H1 (cell line): Measurements from ENCODE around the gene ZMAT5.

ENCODE experiments used
- BRCA1 ChIP-seq: IDR thresholded peaks from 2 replicates; pipeline ENCODE4 v1.6.1; 2012; ENCODE audit warnings: low read depth, low read length, improper control_type of control experiment
- CTCF ChIP-seq, 3 experiments: IDR thresholded peaks; 1 replicate in 2 of 3; 2 replicates in 1 of 3; pipeline versions ENCODE4 v1.5.1 to v1.6.1; 2011; ENCODE audit warnings: low read length in 3 of 3, mild to moderate bottlenecking in 3 of 3, inconsistent platforms in 2 of 3, low read depth in 1 of 3, moderate library complexity in 1 of 3; ENCODE audit not compliant: insufficient read depth in 1 of 3; ENCODE audit errors: control extremely low read depth in 1 of 3
- EP300 ChIP-seq, 2 experiments: IDR thresholded peaks; 1 replicate in 1 of 2; 2 replicates in 1 of 2; pipeline ENCODE4 v1.6.1; 2011 to 2012; ENCODE audit warnings: low read depth in 2 of 2, low read length in 2 of 2, mild to moderate bottlenecking in 2 of 2, borderline replicate concordance in 1 of 2, inconsistent platforms in 1 of 2, moderate library complexity in 1 of 2
- EZH2 ChIP-seq: fragments of 200-600 bp; sonication (generic); IDR thresholded peaks from 2 replicates; pipeline ENCODE4 v1.7.1; 2012; ENCODE audit warnings: low read depth, mild to moderate bottlenecking, moderate library complexity, low read length, inconsistent platforms; ENCODE audit not compliant: severe bottlenecking
- POLR2A ChIP-seq, 2 experiments: IDR thresholded peaks; 1 replicate in 1 of 2; 2 replicates in 1 of 2; pipeline ENCODE4 v1.6.1; 2011; ENCODE audit warnings: low read depth in 2 of 2, low read length in 2 of 2, mild to moderate bottlenecking in 2 of 2; ENCODE audit errors: control extremely low read depth in 1 of 2
- RAD21 ChIP-seq, 2 experiments: IDR thresholded peaks in 1 of 2; conservative IDR thresholded peaks in 1 of 2; 2 replicates each; pipeline ENCODE4 v1.6.1; 2011; ENCODE audit warnings: low read depth in 2 of 2, low read length in 2 of 2, improper control_type of control experiment in 1 of 2, inconsistent platforms in 1 of 2, mild to moderate bottlenecking in 1 of 2, moderate library complexity in 1 of 2
- RBBP5 ChIP-seq: IDR thresholded peaks from 2 replicates; pipeline ENCODE4 v1.7.1; 2012; ENCODE audit warnings: low read depth, mild to moderate bottlenecking, inconsistent platforms, low read length, moderate library complexity, borderline replicate concordance
- RXRA ChIP-seq: IDR thresholded peaks from 2 replicates; pipeline ENCODE4 v1.6.1; 2011; ENCODE audit warnings: low read depth, mild to moderate bottlenecking, low read length, moderate library complexity; ENCODE audit not compliant: insufficient read depth
- SP2 ChIP-seq: IDR thresholded peaks from 2 replicates; pipeline ENCODE4 v1.6.1; 2012; ENCODE audit warnings: mild to moderate bottlenecking, low read length, inconsistent platforms
- TBP ChIP-seq: IDR thresholded peaks from 2 replicates; pipeline ENCODE4 v1.6.1; 2011; ENCODE audit warnings: low read depth, low read length, improper control_type of control experiment
- ZNF274 ChIP-seq: IDR thresholded peaks from 2 replicates; pipeline ENCODE4 v1.7.0; 2012; ENCODE audit warnings: low read length, borderline replicate concordance; ENCODE audit errors: extremely low read depth

GRCh38 chr22:29684244-29684643 lies 82.6 kb downstream of the ZMAT5 start:
- TF ChIP-seq POLR2A (IDR thresholded peaks at IDR 0.05; ENCODE audit: control extremely low read depth in 1 of 2, low read depth in 2 of 2, low read length in 2 of 2) (no peak), EZH2 (no peak), ZNF274 (no peak), TBP (no peak), RBBP5 (no peak), CTCF (IDR thresholded peaks at IDR 0.05; ENCODE audit: control extremely low read depth in 1 of 3, insufficient read depth in 1 of 3, low read depth in 1 of 3, low read length in 3 of 3) (no peak), RAD21 (IDR thresholded peaks at IDR 0.05 in 1 of 2, conservative IDR thresholded peaks at IDR 0.05 in 1 of 2; ENCODE audit: low read depth in 2 of 2, low read length in 2 of 2) (no peak), BRCA1 (no peak), RXRA (no peak), SP2 (no peak), EP300 (IDR thresholded peaks at IDR 0.05; ENCODE audit: borderline replicate concordance in 1 of 2, low read depth in 2 of 2, low read length in 2 of 2) (no peak)
